CD4-positive, CD25-positive, alpha-beta regulatory T cell (primary cell): ENCODE results near the gene CRIP3. TPM values are rescaled to one million over a fixed set of nuclear protein-coding genes. Genes with fewer than 3 reads are reported as not detected.

Experiments
- ATAC-seq, 2 donors: fragments of 150-1000 bp; cut with Tn5 transposase; one replicate each; pipeline ENCODE4 v1.10.0; 2021; ENCODE audit warnings: low read depth in 2 of 2, moderate number of reproducible peaks in 2 of 2, moderate library complexity in 1 of 2
- DNase-seq, 3 donors: peaks; one replicate each; pipeline versions ENCODE4 v3.0.0 to v3.0.0-alpha.2; 2012 to 2022; ENCODE audit warnings: mixed read lengths in 1 of 3
- H3K27ac ChIP-seq: one replicate; pipeline ENCODE4 v1.7.0; 2013; ENCODE audit warnings: mild to moderate bottlenecking, low read length; ENCODE audit not compliant: insufficient read depth, poor library complexity, severe bottlenecking
- H3K27me3 ChIP-seq: one replicate; pipeline ENCODE4 v1.7.0; 2013; ENCODE audit warnings: low read length; ENCODE audit not compliant: control insufficient read depth, insufficient read depth
- H3K36me3 ChIP-seq: one replicate; pipeline ENCODE4 v1.7.0; 2013; ENCODE audit warnings: mild to moderate bottlenecking, low read length, moderate library complexity; ENCODE audit not compliant: control insufficient read depth, insufficient read depth
- H3K4me1 ChIP-seq: 2 replicates; pipeline ENCODE4 v1.7.0; 2013; ENCODE audit warnings: mild to moderate bottlenecking, low read length; ENCODE audit not compliant: insufficient read depth, control insufficient read depth, poor library complexity, severe bottlenecking
- H3K4me3 ChIP-seq: one replicate; pipeline ENCODE4 v1.7.0; 2013; ENCODE audit warnings: low read depth, mild to moderate bottlenecking, low read length, moderate library complexity
- H3K9me3 ChIP-seq, 2 experiments: 1 replicate in 1 of 2; 2 replicates in 1 of 2; pipeline ENCODE4 v1.7.0; 2013; ENCODE audit warnings: low read length in 2 of 2, mild to moderate bottlenecking in 1 of 2, moderate library complexity in 1 of 2; ENCODE audit not compliant: control insufficient read depth in 2 of 2
- H3K27ac Mint-ChIP-seq, 3 donors: one replicate each; pipeline ENCODE4 v1.8.0; 2020 to 2022; ENCODE audit warnings: mild to moderate bottlenecking in 3 of 3, mixed read lengths in 3 of 3, moderate library complexity in 2 of 3
- H3K27me3 Mint-ChIP-seq: one replicate; pipeline ENCODE4 v1.8.0; 2022; ENCODE audit warnings: mild to moderate bottlenecking, mixed read lengths
- H3K36me3 Mint-ChIP-seq: one replicate; pipeline ENCODE4 v1.8.0; 2020; ENCODE audit warnings: mixed read lengths
- H3K4me1 Mint-ChIP-seq, 4 donors: one replicate each; pipeline ENCODE4 v1.8.0; 2020 to 2022; ENCODE audit warnings: mixed read lengths in 4 of 4, mild to moderate bottlenecking in 1 of 4
- H3K4me3 Mint-ChIP-seq, 4 donors: one replicate each; pipeline ENCODE4 v1.8.0; 2020 to 2022; ENCODE audit warnings: mild to moderate bottlenecking in 4 of 4, mixed read lengths in 4 of 4, moderate library complexity in 3 of 4
- H3K9me3 Mint-ChIP-seq, 7 donors: one replicate each; pipeline ENCODE4 v1.8.0; 2020 to 2022; ENCODE audit warnings: mixed read lengths in 7 of 7, mild to moderate bottlenecking in 3 of 7, moderate library complexity in 2 of 7
- polyA plus RNA-seq, 4 donors: library from polyadenylated mRNA; unstranded; fragments of 300-500 nt; fragmentation: Illumina TruSeq; gene quantifications; one replicate each; pipeline ENCODE4 v1.2.3, GENCODE V29; 2021
- total RNA-seq: library from RNA; stranded (reverse); gene quantifications from one replicate; pipeline ENCODE4 v1.2.3, GENCODE V29; 2022

CRIP3 gene
- total and polyA plus RNA-seq, 5 donors from 2014 or later, result 0.35 to 3.8 TPM; not detected in 3

GRCh38 chr6:43274127-43274915 lies 34.3 kb downstream of the CRIP3 start:
- peaks cover 3% of the 10 kb centered on the region for H3K27me3 ChIP-seq
- H3K4me3 ChIP-seq, result no peak overlapping the region
- DNase-seq (no peak), ATAC-seq (no peak)
- Mint-ChIP-seq H3K4me3 (peak overlapping the region; percentile 70 to 81 (median 75)), H3K36me3 (no peaks in the 10 kb centered on the region), H3K9me3 (no peaks in the 10 kb centered on the region), H3K4me1 (peaks cover 0 to 19% (median 7%) of the 10 kb centered on the region in 4 donors), H3K27me3 (peaks cover 43% of the 10 kb centered on the region), H3K27ac (peak overlapping the region in 1 of 3 donors; percentile 59)
- H3K27ac ChIP-seq, result no peak overlapping the region
- H3K4me1 ChIP-seq, result peaks cover 26% of the 10 kb centered on the region
- no peaks in the 10 kb centered on the region for H3K36me3 ChIP-seq
- H3K9me3 ChIP-seq, result no peaks in the 10 kb centered on the region

GRCh38 chr6:43273707-43274106 lies 34.9 kb downstream of the CRIP3 start:
- H3K4me1 Mint-ChIP-seq, result peaks cover 0 to 25% (median 7%) of the 10 kb centered on the region in 4 donors
- H3K36me3 Mint-ChIP-seq, result no peaks in the 10 kb centered on the region
- Histone ChIP-seq H3K36me3 (no peaks in the 10 kb centered on the region), H3K4me1 (peaks cover 29% of the 10 kb centered on the region), H3K27me3 (peaks cover 3% of the 10 kb centered on the region), H3K4me3 (no peak overlapping the region), H3K27ac (no peak overlapping the region), H3K9me3 (no peaks in the 10 kb centered on the region)
- peaks cover 41% of the 10 kb centered on the region for H3K27me3 Mint-ChIP-seq
- peak overlapping the region; percentile 16 to 73 (median 66) for H3K4me3 Mint-ChIP-seq
- no peak for DNase-seq
- no peak for ATAC-seq
- no peak overlapping the region for H3K27ac Mint-ChIP-seq
- no peaks in the 10 kb centered on the region for H3K9me3 Mint-ChIP-seq

GRCh38 chr6:43271944-43272343 lies 36.7 kb downstream of the CRIP3 start:
- Mint-ChIP-seq H3K27me3 (peaks cover 36% of the 10 kb centered on the region), H3K4me3 (peak overlapping the region in 2 of 4 donors; percentile 61 to 70), H3K27ac (no peak overlapping the region), H3K9me3 (no peaks in the 10 kb centered on the region), H3K4me1 (peaks cover 0 to 23% (median 7%) of the 10 kb centered on the region in 4 donors), H3K36me3 (no peaks in the 10 kb centered on the region)
- DNase-seq, result no peak
- H3K27ac ChIP-seq, result no peak overlapping the region
- ATAC-seq, result no peak
- H3K36me3 ChIP-seq, result no peaks in the 10 kb centered on the region
- peaks cover 3% of the 10 kb centered on the region for H3K27me3 ChIP-seq
- H3K9me3 ChIP-seq, result no peaks in the 10 kb centered on the region
- H3K4me1 ChIP-seq, result peaks cover 29% of the 10 kb centered on the region
- no peak overlapping the region for H3K4me3 ChIP-seq

- Histone ChIP-seq H3K27ac (no peak overlapping the region), H3K9me3 (no peaks in the 10 kb centered on the region), H3K27me3 (no peaks in the 10 kb centered on the region), H3K36me3 (no peaks in the 10 kb centered on the region), H3K4me3 (no peak overlapping the region), H3K4me1 (peaks cover 25% of the 10 kb centered on the region)
- H3K27ac Mint-ChIP-seq, result no peak overlapping the region
- DNase-seq (no peak), ATAC-seq (no peak)
- peaks cover 0 to 18% (median 6%) of the 10 kb centered on the region in 4 donors for H3K4me1 Mint-ChIP-seq
- peak overlapping the region in 2 of 4 donors; percentile 36 to 45 for H3K4me3 Mint-ChIP-seq
- no peaks in the 10 kb centered on the region for H3K36me3 Mint-ChIP-seq
- H3K9me3 Mint-ChIP-seq, result no peaks in the 10 kb centered on the region
- peaks cover 29% of the 10 kb centered on the region for H3K27me3 Mint-ChIP-seq
These were observed 37.4 kb downstream of the CRIP3 start for GRCh38 chr6:43271103-43271815.

- no peaks in the 10 kb centered on the region for H3K9me3 ChIP-seq
- DNase-seq (peak; percentile 20 to 36 (median 34)), ATAC-seq (peak; percentile 52 to 59)
- no peaks in the 10 kb centered on the region for H3K27me3 ChIP-seq
- peak overlapping the region in 2 of 3 donors; percentile 32 to 80 for H3K27ac Mint-ChIP-seq
- H3K27ac ChIP-seq, result no peak overlapping the region
- no peaks in the 10 kb centered on the region for H3K36me3 Mint-ChIP-seq
- peaks cover 0 to 12% (median 2%) of the 10 kb centered on the region in 4 donors for H3K4me1 Mint-ChIP-seq
- no peak overlapping the region for H3K4me3 ChIP-seq
- no peaks in the 10 kb centered on the region for H3K9me3 Mint-ChIP-seq
- H3K27me3 Mint-ChIP-seq, result peaks cover 23% of the 10 kb centered on the region
- H3K4me3 Mint-ChIP-seq, result peak overlapping the region; percentile 21 to 87 (median 80)
- peaks cover 10% of the 10 kb centered on the region for H3K4me1 ChIP-seq
- no peaks in the 10 kb centered on the region for H3K36me3 ChIP-seq
These were observed 39.2 kb downstream of the CRIP3 start for GRCh38 chr6:43269273-43270007.

GRCh38 chr6:43268782-43269272 lies 39.8 kb downstream of the CRIP3 start:
- no peak overlapping the region for H3K4me3 ChIP-seq

GRCh38 chr6:43268355-43268700 lies 40.3 kb downstream of the CRIP3 start:
- peaks cover 0 to 13% (median 2%) of the 10 kb centered on the region in 4 donors for H3K4me1 Mint-ChIP-seq
- H3K9me3 Mint-ChIP-seq, result no peaks in the 10 kb centered on the region
- DNase-seq, result no peak
- Histone ChIP-seq H3K27me3 (no peaks in the 10 kb centered on the region), H3K9me3 (no peaks in the 10 kb centered on the region), H3K4me3 (no peak overlapping the region), H3K4me1 (peaks cover 13% of the 10 kb centered on the region), H3K27ac (no peak overlapping the region), H3K36me3 (no peaks in the 10 kb centered on the region)
- H3K36me3 Mint-ChIP-seq, result no peaks in the 10 kb centered on the region
- peaks cover 13% of the 10 kb centered on the region for H3K27me3 Mint-ChIP-seq
- peak overlapping the region in 2 of 4 donors; percentile 8 to 63 for H3K4me3 Mint-ChIP-seq
- no peak for ATAC-seq
- no peak overlapping the region for H3K27ac Mint-ChIP-seq

More at GRCh38 chr6:43268782-43269272, 39.8 kb downstream of the CRIP3 start:
- Histone ChIP-seq H3K9me3 (no peaks in the 10 kb centered on the region), H3K4me1 (peaks cover 10% of the 10 kb centered on the region), H3K27ac (no peak overlapping the region), H3K36me3 (no peaks in the 10 kb centered on the region), H3K27me3 (no peaks in the 10 kb centered on the region)
- Mint-ChIP-seq H3K27me3 (peaks cover 18% of the 10 kb centered on the region), H3K36me3 (no peaks in the 10 kb centered on the region), H3K4me1 (peaks cover 0 to 12% (median 2%) of the 10 kb centered on the region in 4 donors), H3K27ac (peak overlapping the region in 2 of 3 donors; percentile 32 to 80), H3K9me3 (no peaks in the 10 kb centered on the region), H3K4me3 (peak overlapping the region; percentile 21 to 87 (median 80))
- ATAC-seq, result no peak
- DNase-seq, result no peak
